ENCODE measurements around the gene PXDC1.

GRCh38 chr6:3768502-3768901 is 17.0 kb upstream of the PXDC1 start:
- TF ChIP-seq CTCF (conservative IDR thresholded peaks at IDR 0.05; ENCODE audit: low read length) (no peak), EZH2phosphoT487 (IDR thresholded peaks at IDR 0.05; ENCODE audit: borderline replicate concordance) (no peak)

Data from Loucy (cell line).